Activated naive CD8-positive, alpha-beta T cell treated with anti-CD3 and anti-CD28 coated beads for 36 hours (primary cell): Measurements from ENCODE around the gene C19orf73. TPM values are rescaled to one million over a fixed set of nuclear protein-coding genes. Genes with fewer than 3 reads are reported as not detected.

Experiments used
- DNase-seq: peaks from one replicate; pipeline ENCODE4 v3.0.0; 2021
- H3K27ac Mint-ChIP-seq: one replicate; pipeline ENCODE4 v1.8.0; 2022; ENCODE audit warnings: mild to moderate bottlenecking, moderate library complexity, mixed read lengths
- H3K27me3 Mint-ChIP-seq: one replicate; pipeline ENCODE4 v1.8.0; 2022; ENCODE audit warnings: mild to moderate bottlenecking, mixed read lengths
- H3K36me3 Mint-ChIP-seq: one replicate; pipeline ENCODE4 v1.8.0; 2021; ENCODE audit warnings: mild to moderate bottlenecking, mixed read lengths
- H3K4me1 Mint-ChIP-seq: one replicate; pipeline ENCODE4 v1.8.0; 2021; ENCODE audit warnings: mixed read lengths
- H3K4me3 Mint-ChIP-seq: one replicate; pipeline ENCODE4 v1.8.0; 2022; ENCODE audit warnings: mild to moderate bottlenecking, moderate library complexity, mixed read lengths
- H3K9me3 Mint-ChIP-seq: one replicate; pipeline ENCODE4 v1.8.0; 2022; ENCODE audit warnings: mixed read lengths
- total RNA-seq, 2 experiments: library from RNA; stranded (reverse); gene quantifications; one replicate each; pipeline ENCODE4 v1.2.3, GENCODE V29; 2021

The C19orf73 gene
- total RNA-seq, 2 experiments from 2014 or later = 1.0 to 1.3 TPM

GRCh38 chr19:49119411-49120324, 725 bp upstream of the C19orf73 start, which contains the start of gene PPFIA3:
TSS of gene PPFIA3 (plus strand) at chr19:49119544. CDS start at chr19:49127874, 8,330 bp downstream.
- H3K9me3 Mint-ChIP-seq = no peaks in the 10 kb centered on the region
- no peak for DNase-seq
- peaks cover 4% of the 10 kb centered on the region for H3K36me3 Mint-ChIP-seq
- H3K27ac Mint-ChIP-seq = peak within 1 kb of the TSS; percentile 92
- peaks cover 21% of the 10 kb centered on the region for H3K4me1 Mint-ChIP-seq
- peak within 1 kb of the TSS; percentile 91 for H3K4me3 Mint-ChIP-seq
- H3K27me3 Mint-ChIP-seq = peaks cover 16% of the 10 kb centered on the region

DNA sequence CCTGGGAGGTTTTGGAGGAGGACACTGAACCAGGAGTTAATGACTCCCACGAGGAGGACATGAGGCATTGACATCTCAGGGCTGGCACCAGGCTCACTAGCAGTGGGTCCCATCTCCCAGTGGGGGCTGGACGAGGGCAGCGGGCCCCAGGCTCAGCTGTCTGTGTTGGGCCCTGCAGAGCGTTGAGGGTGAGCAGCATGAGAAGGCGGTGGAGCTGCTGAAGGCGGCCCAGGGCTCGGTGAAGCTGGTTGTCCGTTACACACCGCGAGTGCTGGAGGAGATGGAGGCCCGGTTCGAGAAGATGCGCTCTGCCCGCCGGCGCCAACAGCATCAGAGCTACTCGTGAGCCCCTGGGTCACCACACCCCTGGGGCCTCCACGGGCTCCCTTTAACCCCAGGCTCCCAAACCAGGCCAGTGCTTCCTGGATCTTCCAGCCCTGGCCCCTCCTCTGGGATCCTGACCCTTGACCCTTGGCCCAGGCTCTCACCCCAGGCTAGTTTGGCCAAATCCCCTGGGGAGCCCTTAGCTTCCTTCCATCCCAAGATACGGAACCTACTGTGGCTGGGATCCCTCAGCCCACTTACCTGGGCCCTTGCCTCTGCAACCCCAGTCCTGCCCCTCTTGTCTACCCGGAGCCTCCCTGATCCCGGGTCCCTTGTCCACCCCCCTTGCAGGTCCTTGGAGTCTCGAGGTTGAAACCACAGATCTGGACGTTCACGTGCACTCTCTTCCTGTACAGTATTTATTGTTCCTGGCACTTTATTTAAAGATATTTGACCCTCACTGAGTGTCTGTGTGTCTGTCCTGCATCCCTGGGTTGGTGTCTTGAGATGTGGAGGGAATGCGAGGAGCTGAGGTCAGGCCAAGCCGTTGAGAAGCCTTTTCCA, 1.0 kb downstream of the C19orf73 start:
- peaks cover 4% of the 10 kb centered on the region for H3K36me3 Mint-ChIP-seq
- peak overlapping the region; percentile 92 for H3K27ac Mint-ChIP-seq
- DNase-seq = no peak
- peaks cover 12% of the 10 kb centered on the region for H3K27me3 Mint-ChIP-seq
- H3K9me3 Mint-ChIP-seq = no peaks in the 10 kb centered on the region
- H3K4me3 Mint-ChIP-seq = peak overlapping the region; percentile 91
- peaks cover 30% of the 10 kb centered on the region for H3K4me1 Mint-ChIP-seq

DNA sequence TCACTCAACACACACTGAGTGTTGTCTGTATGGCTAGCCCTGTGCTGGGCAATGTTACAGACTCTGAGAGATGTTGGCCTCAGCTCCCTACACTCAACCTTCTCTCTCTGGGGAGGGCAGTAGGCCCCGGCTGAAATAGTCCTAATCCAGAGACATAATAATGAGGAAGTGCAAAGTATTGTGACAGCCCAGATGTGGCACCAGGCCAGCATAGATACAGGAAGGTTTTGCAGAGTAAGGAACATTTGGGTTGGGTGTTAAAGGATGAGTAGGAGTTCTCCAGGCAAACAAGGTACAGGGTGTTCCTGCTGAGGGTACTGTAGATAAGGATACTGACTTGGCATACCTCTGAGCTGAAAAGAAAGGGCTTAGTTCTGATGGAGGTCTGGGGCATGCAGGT, 2.4 kb downstream of the C19orf73 start:
- peaks cover 12% of the 10 kb centered on the region for H3K27me3 Mint-ChIP-seq
- peaks cover 30% of the 10 kb centered on the region for H3K4me1 Mint-ChIP-seq
- no peak overlapping the region for H3K27ac Mint-ChIP-seq
- H3K4me3 Mint-ChIP-seq = peak overlapping the region; percentile 15
- no peaks in the 10 kb centered on the region for H3K9me3 Mint-ChIP-seq
- DNase-seq = no peak
- peaks cover 4% of the 10 kb centered on the region for H3K36me3 Mint-ChIP-seq

GRCh38 chr19:49114630-49115363, 4.1 kb downstream of the C19orf73 start:
- H3K4me1 Mint-ChIP-seq = peaks cover 22% of the 10 kb centered on the region
- peak overlapping the region; percentile 76 for H3K4me3 Mint-ChIP-seq
- no peaks in the 10 kb centered on the region for H3K9me3 Mint-ChIP-seq
- H3K27ac Mint-ChIP-seq = no peak overlapping the region
- peaks cover 4% of the 10 kb centered on the region for H3K36me3 Mint-ChIP-seq
- DNase-seq = peak; percentile 60
- peaks cover 2% of the 10 kb centered on the region for H3K27me3 Mint-ChIP-seq

DNA sequence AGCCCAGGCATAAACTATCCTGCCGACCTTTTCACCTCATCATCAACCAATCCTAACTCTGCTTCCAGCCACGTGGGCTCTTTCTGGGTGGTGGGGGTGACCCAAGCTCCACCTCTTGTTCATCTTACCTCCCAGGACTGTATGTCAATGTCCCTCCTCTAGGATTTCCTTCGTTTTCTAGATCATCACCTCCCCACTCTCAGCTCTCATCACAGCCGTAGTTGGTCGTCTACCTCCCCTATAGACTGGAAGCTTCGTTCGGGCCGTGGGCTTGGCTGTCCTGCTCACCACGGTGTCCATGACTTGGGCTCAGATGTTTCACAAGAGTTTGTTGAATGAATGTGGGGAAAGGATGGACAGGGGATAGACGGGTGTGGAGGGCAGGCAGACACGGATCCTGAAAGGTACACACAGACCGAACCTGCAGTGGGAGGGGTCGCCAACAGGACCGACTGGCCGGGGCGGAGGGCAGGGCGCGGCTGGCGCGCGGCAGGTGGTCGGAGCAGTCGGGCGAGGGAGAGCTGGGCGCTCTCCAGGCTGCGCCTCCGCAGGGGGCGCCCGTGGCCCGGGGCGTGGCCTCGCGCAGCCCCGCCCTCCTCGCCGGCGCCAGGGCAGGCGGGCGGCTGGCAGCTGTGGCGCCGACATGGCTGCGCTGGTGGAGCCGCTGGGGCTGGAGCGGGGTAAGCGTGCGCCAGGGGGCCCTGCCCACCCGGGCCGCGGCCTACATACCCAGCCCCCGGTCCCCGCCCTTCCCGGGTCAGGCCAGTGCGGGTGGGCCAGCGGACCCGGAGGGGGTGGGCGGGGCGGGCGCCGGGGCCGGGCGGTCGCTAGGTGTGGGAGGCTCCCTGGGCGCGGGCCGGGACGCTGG, 4.9 kb downstream of the C19orf73 start, which contains the start of gene LIN7B:
Gene LIN7B, plus strand, starts transcription at position 609 of the 868 bp plus-strand sequence. Its CDS starts 35 bp downstream, at position 644.
- Mint-ChIP-seq H3K27me3 (no peaks in the 10 kb centered on the region), H3K9me3 (no peaks in the 10 kb centered on the region), H3K27ac (peak within 1 kb of the TSS; percentile 18), H3K4me1 (peaks cover 22% of the 10 kb centered on the region), H3K4me3 (peak within 1 kb of the TSS; percentile 79), H3K36me3 (peaks cover 7% of the 10 kb centered on the region)
- DNase-seq = peak; percentile 89

GRCh38 chr19:49111218-49111998, 7.5 kb downstream of the C19orf73 start:
- no peaks in the 10 kb centered on the region for H3K27me3 Mint-ChIP-seq
- no peak overlapping the region for H3K27ac Mint-ChIP-seq
- peaks cover 19% of the 10 kb centered on the region for H3K36me3 Mint-ChIP-seq
- no peak for DNase-seq
- no peaks in the 10 kb centered on the region for H3K9me3 Mint-ChIP-seq
- no peak overlapping the region for H3K4me3 Mint-ChIP-seq
- peaks cover 10% of the 10 kb centered on the region for H3K4me1 Mint-ChIP-seq

- peaks cover 10% of the 10 kb centered on the region for H3K4me1 Mint-ChIP-seq
- H3K27me3 Mint-ChIP-seq = no peaks in the 10 kb centered on the region
- H3K4me3 Mint-ChIP-seq = no peak overlapping the region
- H3K27ac Mint-ChIP-seq = no peak overlapping the region
- H3K9me3 Mint-ChIP-seq = no peaks in the 10 kb centered on the region
- DNase-seq = no peak
- H3K36me3 Mint-ChIP-seq = peaks cover 19% of the 10 kb centered on the region
These were observed 8.4 kb downstream of the C19orf73 start for GRCh38 chr19:49110567-49110966.

GRCh38 chr19:49109569-49110233, 9.2 kb downstream of the C19orf73 start:
- H3K4me3 Mint-ChIP-seq = no peak overlapping the region
- H3K27ac Mint-ChIP-seq = no peak overlapping the region
- H3K9me3 Mint-ChIP-seq = no peaks in the 10 kb centered on the region
- peaks cover 26% of the 10 kb centered on the region for H3K36me3 Mint-ChIP-seq
- no peaks in the 10 kb centered on the region for H3K27me3 Mint-ChIP-seq
- no peak for DNase-seq
- peaks cover 9% of the 10 kb centered on the region for H3K4me1 Mint-ChIP-seq

DNA sequence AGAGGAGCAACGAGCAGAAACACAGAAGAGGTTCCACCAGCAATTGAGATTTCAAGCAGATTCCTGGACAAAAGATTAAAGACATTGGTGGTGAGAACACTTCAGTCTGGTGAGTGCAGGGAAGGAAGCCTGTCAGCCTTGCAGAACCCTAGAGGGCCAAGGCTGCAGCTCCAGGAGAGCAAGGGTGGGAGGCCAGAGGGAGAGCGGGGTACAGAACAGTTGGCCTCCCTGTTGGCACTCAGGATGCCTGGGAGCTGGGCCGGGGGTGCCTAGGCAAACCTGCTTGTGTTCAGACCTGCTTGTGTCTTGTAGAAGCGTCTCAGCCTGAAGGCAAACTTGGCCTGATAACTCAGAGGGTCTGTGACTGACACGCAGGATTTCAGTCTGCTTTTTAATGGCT, 9.9 kb downstream of the C19orf73 start:
- H3K27me3 Mint-ChIP-seq = no peaks in the 10 kb centered on the region
- H3K4me1 Mint-ChIP-seq = peaks cover 10% of the 10 kb centered on the region
- H3K4me3 Mint-ChIP-seq = no peak overlapping the region
- H3K27ac Mint-ChIP-seq = no peak overlapping the region
- H3K36me3 Mint-ChIP-seq = peaks cover 26% of the 10 kb centered on the region
- H3K9me3 Mint-ChIP-seq = no peaks in the 10 kb centered on the region
- no peak for DNase-seq

GRCh38 chr19:49107625-49108459, 11.1 kb downstream of the C19orf73 start:
- Mint-ChIP-seq H3K36me3 (peaks cover 26% of the 10 kb centered on the region), H3K4me3 (no peak overlapping the region), H3K27ac (peak overlapping the region; percentile 50), H3K9me3 (no peaks in the 10 kb centered on the region), H3K4me1 (peaks cover 2% of the 10 kb centered on the region), H3K27me3 (no peaks in the 10 kb centered on the region)
- DNase-seq = no peak

GRCh38 chr19:49106648-49107135, 12.3 kb downstream of the C19orf73 start:
- no peaks in the 10 kb centered on the region for H3K9me3 Mint-ChIP-seq

More at GRCh38 chr19:49106648-49107135, 12.3 kb downstream of the C19orf73 start:
- Mint-ChIP-seq H3K27ac (no peak overlapping the region), H3K4me3 (peak overlapping the region; percentile 5), H3K36me3 (peaks cover 28% of the 10 kb centered on the region), H3K4me1 (peaks cover 2% of the 10 kb centered on the region), H3K27me3 (no peaks in the 10 kb centered on the region)
- DNase-seq = peak; percentile 62
